PC-9 (cell line): ENCODE measurements around the gene ZNF423.

Source experiments
- CTCF ChIP-seq: fragments of 200-600 bp; sonication (generic); conservative IDR thresholded peaks from 2 replicates; pipeline ENCODE4 v1.6.1; 2017; ENCODE audit warnings: mixed run types, antibody characterized with exemption, mild to moderate bottlenecking, moderate library complexity
- EZH2 ChIP-seq: fragments of 200-600 bp; sonication (generic); IDR thresholded peaks from 2 replicates; pipeline ENCODE4 v1.8.0; 2017; ENCODE audit warnings: antibody characterized with exemption, low read depth

- TF ChIP-seq CTCF, result no peak
- TF ChIP-seq EZH2, result no peak
Measured at GRCh38 chr16:49464093-49464492, 391.8 kb downstream of the ZNF423 start.
